ENCODE results near the gene AKR1B1.

Gene AKR1B1

GRCh38 chr7:134443396-134444070, 15.4 kb downstream of the AKR1B1 start:
- no peak for DNase-seq

GRCh38 chr7:134442441-134443220, 16.3 kb downstream of the AKR1B1 start:
- no peak for DNase-seq

- no peak for DNase-seq
These were observed 17.6 kb downstream of the AKR1B1 start for GRCh38 chr7:134441264-134441663.

- no peak for DNase-seq
These were observed 18.4 kb downstream of the AKR1B1 start for GRCh38 chr7:134440476-134440875.

- no peak for DNase-seq
These were observed 18.8 kb downstream of the AKR1B1 start for GRCh38 chr7:134440067-134440466.

- DNase-seq, result no peak
These were observed 20.0 kb downstream of the AKR1B1 start for GRCh38 chr7:134438946-134439345.

- DNase-seq, result no peak
These were observed 23.6 kb downstream of the AKR1B1 start for GRCh38 chr7:134435161-134435920.

GRCh38 chr7:134434701-134435100, 24.2 kb downstream of the AKR1B1 start:
- DNase-seq, result no peak

GRCh38 chr7:134433430-134433829, 25.5 kb downstream of the AKR1B1 start:
- no peak for DNase-seq

- no peak for DNase-seq
These were observed 26.4 kb downstream of the AKR1B1 start for GRCh38 chr7:134432296-134433152.

- no peak for DNase-seq
These were observed 27.1 kb downstream of the AKR1B1 start for GRCh38 chr7:134431815-134432214.

GRCh38 chr7:134429481-134429880, 29.4 kb downstream of the AKR1B1 start:
- no peak for DNase-seq

GRCh38 chr7:134428942-134429341, 30.0 kb downstream of the AKR1B1 start:
- DNase-seq, result no peak

- no peak for DNase-seq
These were observed 31.0 kb downstream of the AKR1B1 start for GRCh38 chr7:134427896-134428295.

- DNase-seq, result no peak
These were observed 33.1 kb downstream of the AKR1B1 start for GRCh38 chr7:134425777-134426176.

GRCh38 chr7:134422638-134423037, 36.3 kb downstream of the AKR1B1 start:
- DNase-seq, result no peak

- DNase-seq, result no peak
These were observed 36.9 kb downstream of the AKR1B1 start for GRCh38 chr7:134422008-134422407.

GRCh38 chr7:134420424-134421125, 38.3 kb downstream of the AKR1B1 start:
- no peak for DNase-seq

GRCh38 chr7:134419875-134420274, 39.0 kb downstream of the AKR1B1 start:
- DNase-seq, result no peak

GRCh38 chr7:134419085-134419484, 39.8 kb downstream of the AKR1B1 start:
- no peak for DNase-seq

- DNase-seq, result no peak
These were observed 43.2 kb downstream of the AKR1B1 start for GRCh38 chr7:134415700-134416099.

- no peak for DNase-seq
These were observed 44.8 kb downstream of the AKR1B1 start for GRCh38 chr7:134414109-134414508.
